Central memory CD4-positive, alpha-beta T cell (primary cell): ENCODE measurements around the gene NHEJ1.

Experiments
- DNase-seq: peaks from one replicate; pipeline ENCODE4 v3.0.0; 2022

Gene NHEJ1

GRCh38 chr2:219165058-219165911 lies 4.7 kb upstream of the NHEJ1 start:
- DNase-seq, result no peak

- no peak for DNase-seq
These were observed 2.5 kb upstream of the NHEJ1 start for GRCh38 chr2:219163156-219163555.

DNA sequence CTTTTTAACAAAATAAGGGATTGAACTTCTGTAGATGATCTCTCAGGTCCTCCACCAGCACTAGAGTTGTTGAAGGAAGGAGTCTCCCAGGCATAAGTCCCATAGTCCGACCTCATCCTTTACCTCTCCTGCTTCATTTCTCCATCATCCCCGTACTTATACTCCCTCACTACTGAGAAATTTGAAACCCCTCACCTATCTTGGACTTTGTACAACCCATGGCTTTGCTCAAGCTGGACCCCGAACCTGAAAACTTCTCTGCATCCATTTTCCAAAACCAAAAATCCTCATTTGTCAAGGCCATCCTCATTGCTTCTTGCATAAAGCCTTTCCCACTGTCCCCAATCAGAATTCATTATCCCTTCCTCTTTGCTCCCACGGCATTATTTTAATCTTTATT lies 482 bp upstream of the NHEJ1 start:
- no peak for DNase-seq

GRCh38 chr2:219159771-219160185 lies 837 bp downstream of the NHEJ1 start:
- no peak for DNase-seq

DNA sequence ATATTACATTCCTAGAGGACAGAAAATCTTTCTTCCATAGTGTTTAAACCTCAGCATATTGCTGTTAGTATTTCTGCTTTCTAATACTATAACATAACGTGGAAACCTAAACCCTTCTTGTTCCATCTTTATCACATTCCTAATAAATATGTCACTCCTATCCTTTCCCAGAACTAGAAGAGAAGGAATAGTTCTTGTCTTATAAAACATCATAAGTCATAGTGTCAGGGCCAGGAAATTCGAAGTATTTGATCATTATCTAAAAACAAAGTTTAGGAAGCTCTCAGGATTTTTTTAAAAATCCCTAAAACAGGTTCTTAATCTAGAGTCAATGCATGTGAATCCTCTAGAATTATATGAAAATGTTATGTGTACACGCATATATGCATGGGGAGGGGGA lies 2.0 kb downstream of the NHEJ1 start:
- DNase-seq, result no peak

DNA sequence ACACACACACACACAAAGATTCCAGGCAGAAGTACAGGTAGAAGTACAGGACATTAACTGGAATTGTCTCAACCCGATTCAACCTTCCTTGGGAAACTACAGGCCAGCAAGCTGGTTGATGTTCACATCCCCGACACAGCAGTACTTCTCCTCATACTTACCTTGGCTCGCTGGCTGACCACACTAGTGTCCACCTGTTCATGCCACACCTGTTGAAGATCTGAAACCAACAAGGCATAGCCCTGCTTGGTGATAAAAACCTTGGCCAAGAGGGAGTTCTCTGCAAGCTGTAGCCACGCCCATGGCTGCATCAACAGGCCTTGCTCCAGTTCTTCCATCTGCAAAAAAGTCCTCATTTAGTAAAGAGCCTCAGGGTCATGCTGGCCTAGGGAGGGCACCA lies 2.6 kb downstream of the NHEJ1 start:
- DNase-seq, result no peak

- DNase-seq, result no peak
These were observed 3.2 kb downstream of the NHEJ1 start for GRCh38 chr2:219157396-219157795.

GRCh38 chr2:219155054-219155644 lies 5.5 kb downstream of the NHEJ1 start:
- peak; percentile 56 for DNase-seq

DNA sequence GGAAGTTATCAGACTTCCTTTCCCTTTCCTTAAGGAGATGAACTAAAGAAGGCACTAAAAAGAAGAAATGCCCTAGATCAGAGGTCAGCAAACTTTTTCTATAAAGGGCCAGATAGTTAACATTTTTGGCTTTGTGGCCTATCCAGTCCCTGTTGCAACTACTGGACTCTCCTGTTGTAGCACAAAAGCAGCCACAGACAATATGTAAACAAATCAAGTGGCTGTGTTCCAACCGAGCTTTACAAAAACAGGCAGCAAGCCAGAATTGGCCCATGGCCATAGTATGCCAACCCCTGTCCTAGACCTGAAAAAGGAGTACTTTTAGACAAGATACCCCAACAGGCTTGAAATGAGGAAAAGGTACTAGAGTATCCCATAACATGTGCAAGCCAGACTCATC lies 10.9 kb downstream of the NHEJ1 start:
- DNase-seq, result no peak

GRCh38 chr2:219142329-219142728 lies 18.3 kb downstream of the NHEJ1 start:
- DNase-seq, result no peak

- no peak for DNase-seq
These were observed 19.9 kb downstream of the NHEJ1 start for GRCh38 chr2:219140722-219141121.

DNA sequence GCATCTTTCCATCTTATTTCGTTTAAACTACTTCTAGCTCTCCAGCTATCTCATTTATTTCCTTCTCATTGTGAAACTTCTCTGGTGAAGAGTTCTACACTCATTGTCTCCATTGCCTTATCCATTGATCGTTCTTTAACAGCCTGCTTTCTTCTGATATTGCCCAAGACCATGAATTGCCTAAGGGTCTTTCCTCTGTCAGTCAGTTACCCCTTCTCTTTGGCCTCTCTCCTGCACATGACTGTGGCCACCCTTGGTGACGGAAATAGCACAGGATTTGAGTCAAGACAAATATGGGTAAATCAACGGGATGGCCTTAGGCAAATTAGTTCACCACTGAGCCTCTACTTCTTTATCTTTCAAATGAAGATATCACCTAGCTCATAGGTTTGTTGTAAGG lies 26.6 kb downstream of the NHEJ1 start:
- DNase-seq, result no peak

DNA sequence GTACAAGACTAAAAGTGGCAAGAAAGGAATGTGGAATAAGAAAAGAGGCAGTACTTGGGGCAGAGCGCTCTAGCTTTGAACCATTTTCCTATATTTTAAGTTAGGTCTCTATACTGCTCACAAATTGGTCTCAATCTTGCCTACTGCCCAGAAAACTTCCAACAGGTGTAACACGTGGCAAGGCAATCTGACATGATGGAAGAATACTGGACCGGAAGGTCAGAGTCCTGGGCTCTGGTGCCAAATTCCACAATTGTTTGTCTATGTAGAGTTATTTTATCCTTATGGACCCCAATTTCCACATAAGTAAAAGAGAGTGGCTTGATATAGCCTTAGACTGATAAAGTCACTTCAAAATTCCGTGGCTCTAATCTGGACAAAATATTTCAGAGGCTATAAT lies 28.9 kb downstream of the NHEJ1 start:
- DNase-seq, result no peak

- DNase-seq, result no peak
These were observed 29.3 kb downstream of the NHEJ1 start for GRCh38 chr2:219131327-219131726.

DNA sequence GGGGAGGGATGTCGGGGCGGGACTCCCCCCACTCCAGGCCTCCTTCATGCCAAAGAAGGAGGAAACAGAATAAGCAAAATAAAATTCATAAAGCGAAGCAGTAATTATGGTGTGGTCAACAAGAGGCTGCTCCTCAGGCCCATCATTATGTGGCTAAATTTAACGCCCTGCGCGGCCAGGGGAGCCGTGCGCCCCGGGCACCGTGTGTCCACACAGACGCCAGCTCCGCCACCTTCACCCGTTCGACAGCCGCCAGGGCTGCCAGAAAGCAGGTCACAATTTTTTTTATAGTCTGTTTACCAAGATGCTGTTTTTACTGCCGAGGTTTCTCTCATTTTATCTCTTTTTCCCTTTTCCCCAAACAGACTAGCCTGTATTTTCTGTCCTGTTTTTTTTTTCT lies 31.0 kb downstream of the NHEJ1 start:
- no peak for DNase-seq

GRCh38 chr2:219128396-219128795 lies 32.2 kb downstream of the NHEJ1 start:
- no peak for DNase-seq

GRCh38 chr2:219127037-219127635 lies 33.5 kb downstream of the NHEJ1 start:
- DNase-seq, result no peak

GRCh38 chr2:219126555-219126954 lies 34.1 kb downstream of the NHEJ1 start:
- DNase-seq, result no peak

- no peak for DNase-seq
These were observed 34.7 kb downstream of the NHEJ1 start for GRCh38 chr2:219125886-219126270.

DNA sequence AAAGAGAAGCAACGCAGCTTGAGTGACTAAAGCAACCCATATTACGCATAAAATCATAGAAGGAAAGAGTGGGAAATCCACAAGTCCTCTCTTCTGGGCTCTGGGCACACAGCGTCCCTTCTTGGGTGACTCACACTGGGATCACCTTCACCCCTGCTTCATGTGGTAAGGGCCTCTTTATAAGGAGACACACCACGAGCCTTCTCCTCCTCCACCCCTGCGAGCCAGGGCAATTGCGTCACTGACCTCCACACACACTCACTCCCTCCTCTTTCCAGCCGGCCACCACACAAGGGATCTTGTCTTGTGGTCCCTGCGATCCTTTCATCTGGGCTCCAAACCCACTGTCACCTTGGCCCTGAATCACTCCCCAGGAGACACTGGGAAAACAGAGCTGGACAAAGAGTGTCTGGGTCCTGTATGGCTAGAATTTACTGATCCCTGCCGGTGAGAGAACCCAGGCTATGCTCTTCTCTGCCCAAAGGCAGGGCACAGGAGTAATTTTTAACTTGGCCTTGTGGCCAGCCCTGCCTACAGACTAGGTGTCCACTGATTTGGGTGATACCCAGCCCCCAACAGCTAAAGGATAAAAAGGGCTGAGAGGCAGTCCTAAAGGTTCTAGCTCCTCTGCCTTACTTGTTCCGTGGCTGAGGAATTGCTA lies 35.3 kb downstream of the NHEJ1 start:
- no peak for DNase-seq

- DNase-seq, result no peak
These were observed 36.1 kb downstream of the NHEJ1 start for GRCh38 chr2:219124381-219125110.

GRCh38 chr2:219123356-219124135 lies 37.1 kb downstream of the NHEJ1 start:
- DNase-seq, result no peak
